Thymus (tissue), 11 donors: ENCODE measurements around the gene PTPN7. TPM values are rescaled to one million over a fixed set of nuclear protein-coding genes. Genes with fewer than 3 reads are reported as not detected.
"Not testable (repeated sequence)": the region's sequence is repeated elsewhere in the genome, so short reads cannot be mapped to it uniquely, and the experiment has no call there.

ENCODE experiments used
- DNase-seq, 9 donors: peaks; one replicate each; pipeline ENCODE4 v3.0.0-alpha.2; 2013; ENCODE audit warnings: low spot score in 9 of 9, low read depth in 6 of 9, missing footprints in 1 of 9
- H3K27ac ChIP-seq, 2 donors: one replicate each; pipeline ENCODE4 v1.5.1; 2013; ENCODE audit warnings: control low read depth in 1 of 2, low read depth in 1 of 2, low read length in 1 of 2, mild to moderate bottlenecking in 1 of 2, moderate library complexity in 1 of 2
- H3K27me3 ChIP-seq, 2 donors: one replicate each; pipeline ENCODE4 v1.5.1; 2013; ENCODE audit warnings: low read length in 1 of 2; ENCODE audit not compliant: control insufficient read depth in 2 of 2, insufficient read depth in 1 of 2
- H3K36me3 ChIP-seq, 2 donors: one replicate each; pipeline ENCODE4 v1.5.1; 2013; ENCODE audit warnings: low read length in 1 of 2, mild to moderate bottlenecking in 1 of 2, moderate library complexity in 1 of 2; ENCODE audit not compliant: control insufficient read depth in 2 of 2, insufficient read depth in 2 of 2
- H3K4me1 ChIP-seq, 2 donors: one replicate each; pipeline ENCODE4 v1.5.1; 2013; ENCODE audit warnings: low read length in 2 of 2; ENCODE audit not compliant: control insufficient read depth in 2 of 2, insufficient read depth in 2 of 2
- H3K4me3 ChIP-seq, 2 donors: one replicate each; pipeline ENCODE4 v1.5.1; 2013; ENCODE audit warnings: low read length in 2 of 2, control low read depth in 1 of 2, mild to moderate bottlenecking in 1 of 2
- H3K9me3 ChIP-seq, 2 donors: one replicate each; pipeline ENCODE4 v1.5.1; 2013; ENCODE audit warnings: low read length in 1 of 2, mild to moderate bottlenecking in 1 of 2; ENCODE audit not compliant: control insufficient read depth in 2 of 2, insufficient read depth in 1 of 2
- WGBS: extraction: QIAGEN DNeasy Blood & Tissue Kit; methylation state at CpG from one replicate; pipeline ENCODE4 v1.1.7; 2013; 5-methylcytosine and 5-hydroxymethylcytosine counted together
- polyA plus RNA-seq: library from polyadenylated mRNA; stranded (reverse); fragments of 200-250 nt; gene quantifications from one replicate; pipeline ENCODE4 v1.2.3, GENCODE V29; 2013
- total RNA-seq: library from RNA; stranded (reverse); fragments of 120-200 nt; gene quantifications from one replicate; pipeline ENCODE4 v1.2.4, GENCODE V29; 2013
- donor health status: healthy.

The PTPN7 gene
- total and polyA plus RNA-seq, 2 donors, result 75.2 to 114 TPM

DNA sequence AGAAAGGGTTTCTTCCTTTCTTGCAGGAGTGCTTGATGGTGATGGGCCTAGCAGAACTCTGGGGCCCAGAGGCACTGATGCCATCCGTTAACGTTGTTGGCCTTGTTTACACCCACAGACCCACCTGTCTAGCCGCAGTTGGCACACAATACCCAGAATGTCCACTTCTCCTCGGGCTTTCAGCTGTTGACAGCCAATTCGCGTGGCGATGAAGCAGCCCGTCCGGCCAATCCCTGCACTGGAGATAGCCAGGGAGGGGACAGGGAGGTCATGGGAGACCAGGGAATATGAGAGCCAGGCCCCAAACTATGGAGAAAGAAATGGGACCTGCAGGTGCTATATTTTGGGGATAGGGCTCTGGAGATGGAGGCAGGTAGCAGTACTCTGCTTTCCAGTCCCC lies 10.2 kb downstream of the PTPN7 start:
- H3K27ac ChIP-seq, result no peak overlapping the region
- peaks cover 4 to 10% of the 10 kb centered on the region in 2 donors for H3K4me1 ChIP-seq
- no peaks in the 10 kb centered on the region for H3K27me3 ChIP-seq
- 98% methylated on average over 9 of the region's 9 CpGs for WGBS
- H3K4me3 ChIP-seq, result no peak overlapping the region
- peaks cover 83 to 84% of the 10 kb centered on the region in 2 donors for H3K36me3 ChIP-seq
- no peak for DNase-seq
- H3K9me3 ChIP-seq, result no peaks in the 10 kb centered on the region

DNA sequence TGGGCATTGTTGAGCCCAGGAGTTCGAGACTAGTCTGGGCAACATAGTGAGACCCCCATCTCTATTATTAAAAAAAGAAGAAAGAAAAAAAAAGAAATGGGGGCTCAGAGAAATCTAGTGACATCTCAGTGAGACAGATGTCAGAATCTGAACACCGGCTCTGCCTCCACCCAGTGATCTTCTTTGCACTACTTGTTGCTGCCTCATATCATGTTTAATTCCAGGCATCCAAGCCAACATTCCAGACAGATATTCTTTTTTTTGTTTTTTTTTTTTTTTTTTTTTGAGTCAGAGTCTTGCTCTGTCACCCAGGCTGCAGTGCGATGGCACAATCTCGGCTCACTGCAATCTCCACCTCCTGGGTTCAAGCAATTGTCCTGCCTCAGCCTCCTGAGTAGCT lies 10.8 kb downstream of the PTPN7 start:
- H3K4me3 ChIP-seq, result no peak overlapping the region
- H3K4me1 ChIP-seq, result peaks cover 7 to 9% of the 10 kb centered on the region in 2 donors
- no peaks in the 10 kb centered on the region for H3K9me3 ChIP-seq
- H3K36me3 ChIP-seq, result peaks cover 77 to 79% of the 10 kb centered on the region in 2 donors
- no peaks in the 10 kb centered on the region for H3K27me3 ChIP-seq
- 96% methylated on average over 4 of the region's 4 CpGs for WGBS
- no peak overlapping the region for H3K27ac ChIP-seq
- no peak for DNase-seq

DNA sequence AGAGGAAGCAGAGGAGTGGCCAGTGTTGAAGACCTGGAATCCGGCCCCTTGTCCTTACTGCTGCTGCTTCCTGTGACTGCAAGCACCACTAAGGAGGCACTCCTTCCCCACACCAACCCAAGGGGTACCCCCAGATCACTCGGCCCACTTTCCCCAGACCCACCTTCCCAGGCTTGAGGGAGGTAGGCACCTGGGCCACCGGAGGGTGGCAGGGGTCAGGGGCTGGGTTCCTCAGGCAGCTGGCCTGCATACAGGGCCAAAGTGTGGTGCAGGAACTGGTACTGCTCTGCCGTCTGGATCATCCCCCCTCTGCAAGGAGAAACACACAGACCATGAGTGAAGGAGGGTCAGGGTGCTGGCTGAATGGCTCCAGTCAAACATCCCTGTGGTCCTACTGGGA lies 12.0 kb downstream of the PTPN7 start:
- WGBS, result 98% methylated on average over 4 of the region's 4 CpGs
- H3K27me3 ChIP-seq, result no peaks in the 10 kb centered on the region
- DNase-seq, result no peak
- H3K27ac ChIP-seq, result no peak overlapping the region
- no peaks in the 10 kb centered on the region for H3K9me3 ChIP-seq
- peaks cover 8 to 10% of the 10 kb centered on the region in 2 donors for H3K4me1 ChIP-seq
- H3K4me3 ChIP-seq, result no peak overlapping the region
- peaks cover 65 to 68% of the 10 kb centered on the region in 2 donors for H3K36me3 ChIP-seq

DNA sequence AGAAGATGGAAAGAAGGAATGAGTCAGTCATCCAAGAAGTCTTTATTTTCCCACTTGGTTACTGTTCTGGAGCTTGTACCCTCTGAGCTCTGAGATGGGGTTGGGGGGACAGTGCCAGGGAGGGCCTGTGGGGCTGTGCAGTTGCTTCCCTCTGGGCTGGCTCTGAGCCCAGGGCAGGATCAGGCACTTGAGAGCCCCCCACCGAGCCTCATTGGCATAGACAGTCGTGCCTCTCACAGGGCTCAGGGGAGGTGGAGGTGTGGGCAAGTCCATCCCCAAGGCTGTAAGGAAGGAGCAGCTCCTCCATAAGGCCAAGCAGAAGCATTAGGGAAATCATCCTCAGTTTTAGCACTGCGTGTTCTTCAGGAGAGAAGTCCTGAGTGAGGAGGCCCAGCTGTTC lies 13.4 kb downstream of the PTPN7 start:
- H3K27me3 ChIP-seq, result no peaks in the 10 kb centered on the region
- H3K9me3 ChIP-seq, result no peaks in the 10 kb centered on the region
- no peak overlapping the region for H3K4me3 ChIP-seq
- peak overlapping the region in 1 of 2 donors; percentile 13 for H3K27ac ChIP-seq
- peaks cover 54 to 58% of the 10 kb centered on the region in 2 donors for H3K36me3 ChIP-seq
- WGBS, result 88% methylated on average over 3 of the region's 3 CpGs
- H3K4me1 ChIP-seq, result peaks cover 21% of the 10 kb centered on the region in 2 donors
- DNase-seq, result no peak

DNA sequence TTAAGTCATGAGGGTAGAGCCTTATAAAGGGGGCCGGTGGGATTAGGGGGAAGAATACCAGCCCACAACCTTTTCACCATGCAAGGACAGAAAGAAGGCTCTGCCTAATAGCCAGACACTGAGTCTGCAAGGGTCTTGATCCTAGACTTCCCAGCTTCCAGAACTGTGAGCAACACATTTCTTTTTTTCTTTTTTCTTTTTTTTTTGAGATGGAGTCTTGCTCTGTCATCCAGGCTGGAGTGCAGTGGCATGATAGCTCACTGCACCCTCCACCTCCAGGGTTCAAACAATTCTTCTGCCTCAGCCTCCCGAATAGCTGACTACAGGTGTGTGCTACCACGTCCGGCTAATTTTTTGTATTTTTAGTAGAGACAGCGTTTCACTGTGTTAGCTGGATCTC lies 14.1 kb downstream of the PTPN7 start:
- H3K4me3 ChIP-seq, result no peak overlapping the region
- 96% methylated on average over 5 of the region's 5 CpGs for WGBS
- DNase-seq, result no peak
- no peak overlapping the region for H3K27ac ChIP-seq
- H3K4me1 ChIP-seq, result peaks cover 21% of the 10 kb centered on the region in 2 donors
- no peaks in the 10 kb centered on the region for H3K27me3 ChIP-seq
- H3K9me3 ChIP-seq, result no peaks in the 10 kb centered on the region
- H3K36me3 ChIP-seq, result peaks cover 47 to 51% of the 10 kb centered on the region in 2 donors

DNA sequence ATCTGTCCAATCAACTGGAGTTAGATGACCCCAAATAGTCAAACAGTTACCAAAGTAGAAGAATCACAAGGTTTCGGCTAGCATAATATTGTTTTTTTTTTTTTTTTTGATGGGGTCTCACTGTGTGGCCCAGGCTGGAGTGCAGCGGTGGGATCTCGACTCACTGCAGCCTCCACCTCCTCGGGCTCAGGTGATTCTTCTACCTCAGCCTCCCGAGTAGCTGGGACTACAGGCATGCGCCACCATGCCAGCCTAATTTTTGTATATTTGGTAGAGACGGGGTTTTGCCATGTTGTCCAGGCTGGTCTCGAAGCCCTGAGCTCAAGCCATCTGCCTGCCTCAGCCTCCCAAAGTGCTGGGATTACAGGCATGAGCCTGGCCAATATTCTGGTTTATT lies 14.7 kb downstream of the PTPN7 start:
- 97% methylated on average over 8 of the region's 8 CpGs for WGBS
- Histone ChIP-seq H3K36me3 (peaks cover 42 to 49% of the 10 kb centered on the region in 2 donors), H3K4me1 (peaks cover 21% of the 10 kb centered on the region in 2 donors)
- not testable (repeated sequence) for H3K9me3 ChIP-seq, H3K27ac ChIP-seq, H3K27me3 ChIP-seq, H3K4me3 ChIP-seq, DNase-seq

DNA sequence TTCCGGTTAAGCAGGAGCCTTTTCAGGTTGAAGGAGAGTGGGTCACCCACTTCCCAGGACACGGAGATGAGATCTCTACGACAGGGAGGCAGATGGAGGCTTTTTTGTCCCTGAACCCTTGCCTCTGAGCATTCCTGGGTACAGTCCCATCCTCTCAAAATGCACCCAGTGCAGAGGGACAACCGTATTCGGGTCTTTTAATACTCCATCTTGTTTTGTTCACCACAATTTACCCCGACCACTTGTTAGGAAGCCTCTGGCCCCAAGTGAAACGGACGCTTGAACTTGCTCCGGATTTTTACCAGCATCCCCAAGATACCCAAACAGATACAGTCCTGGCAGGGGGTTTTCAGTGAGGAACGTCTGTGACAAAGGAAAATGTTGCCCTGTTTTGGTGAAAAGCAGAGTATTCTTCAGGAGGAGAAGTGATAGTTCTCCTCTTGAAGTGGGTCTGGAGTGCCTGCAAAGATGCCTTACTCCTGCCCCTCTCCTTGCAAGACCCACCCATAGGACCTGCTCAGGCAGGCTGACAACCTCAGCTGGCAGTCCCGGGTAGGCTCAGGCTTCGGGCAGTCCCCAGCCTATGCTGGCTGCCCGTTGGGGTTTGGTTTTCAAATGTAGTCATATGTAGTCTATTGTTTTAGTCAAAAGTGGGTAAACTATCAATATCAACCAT lies 15.2 kb downstream of the PTPN7 start:
- no peaks in the 10 kb centered on the region for H3K27me3 ChIP-seq
- peak overlapping the region; percentile 55 to 94 for H3K4me3 ChIP-seq
- no peaks in the 10 kb centered on the region for H3K9me3 ChIP-seq
- H3K4me1 ChIP-seq, result peaks cover 21% of the 10 kb centered on the region in 2 donors
- DNase-seq, result peak in 1 of 9 donors; percentile 38
- H3K36me3 ChIP-seq, result peaks cover 36 to 44% of the 10 kb centered on the region in 2 donors
- 3% methylated on average over 13 of the region's 13 CpGs for WGBS
- no peak overlapping the region for H3K27ac ChIP-seq

DNA sequence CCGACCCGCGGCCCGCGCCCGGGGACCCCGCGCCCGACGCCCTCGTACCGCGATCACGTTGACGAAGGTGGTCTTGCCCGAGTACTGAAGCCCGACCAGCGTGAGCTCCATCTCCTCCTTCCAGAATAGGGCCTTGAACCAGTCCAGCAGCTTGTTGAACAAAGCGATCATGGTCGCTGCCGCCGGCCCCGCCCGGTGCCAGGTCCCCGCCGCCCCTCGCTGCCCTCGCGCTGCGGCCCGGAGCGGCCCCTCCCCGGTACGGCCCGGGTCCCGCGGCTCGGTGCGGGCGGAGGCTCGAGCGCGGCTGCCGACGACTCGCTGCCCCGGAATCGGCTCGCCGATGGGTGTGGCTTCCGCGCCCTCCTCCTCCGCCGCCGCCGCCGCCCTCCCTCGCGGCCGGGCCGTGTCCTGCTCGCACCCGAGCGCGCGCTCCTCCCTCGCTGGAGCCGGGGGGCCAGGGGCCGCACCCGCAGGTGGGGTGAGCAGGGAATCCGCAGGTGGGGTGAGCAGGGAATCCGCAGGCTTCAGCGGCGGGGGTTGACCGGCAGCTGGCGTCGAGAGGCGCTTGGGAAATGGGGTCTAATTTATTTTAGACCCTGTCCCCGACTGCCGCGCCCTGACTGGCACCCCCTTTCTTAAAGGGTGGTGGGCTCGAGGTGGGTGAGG lies 15.9 kb downstream of the PTPN7 start, which contains the start of gene ARL8A:
TSS of gene ARL8A (minus strand) at position 336 of the 666 bp plus-strand sequence. CDS start at position 171, 165 bp downstream.
- under 1% methylated on average over 82 of the region's 82 CpGs for WGBS
- no peaks in the 10 kb centered on the region for H3K27me3 ChIP-seq
- no peaks in the 10 kb centered on the region for H3K9me3 ChIP-seq
- H3K36me3 ChIP-seq, result peaks cover 31 to 37% of the 10 kb centered on the region in 2 donors
- H3K27ac ChIP-seq, result peak within 1 kb of the TSS; percentile 74 to 82
- peak in 2 of 9 donors; percentile 49 to 70 for DNase-seq
- H3K4me1 ChIP-seq, result peaks cover 21% of the 10 kb centered on the region in 2 donors
- peak within 1 kb of the TSS; percentile 90 to 94 for H3K4me3 ChIP-seq

DNA sequence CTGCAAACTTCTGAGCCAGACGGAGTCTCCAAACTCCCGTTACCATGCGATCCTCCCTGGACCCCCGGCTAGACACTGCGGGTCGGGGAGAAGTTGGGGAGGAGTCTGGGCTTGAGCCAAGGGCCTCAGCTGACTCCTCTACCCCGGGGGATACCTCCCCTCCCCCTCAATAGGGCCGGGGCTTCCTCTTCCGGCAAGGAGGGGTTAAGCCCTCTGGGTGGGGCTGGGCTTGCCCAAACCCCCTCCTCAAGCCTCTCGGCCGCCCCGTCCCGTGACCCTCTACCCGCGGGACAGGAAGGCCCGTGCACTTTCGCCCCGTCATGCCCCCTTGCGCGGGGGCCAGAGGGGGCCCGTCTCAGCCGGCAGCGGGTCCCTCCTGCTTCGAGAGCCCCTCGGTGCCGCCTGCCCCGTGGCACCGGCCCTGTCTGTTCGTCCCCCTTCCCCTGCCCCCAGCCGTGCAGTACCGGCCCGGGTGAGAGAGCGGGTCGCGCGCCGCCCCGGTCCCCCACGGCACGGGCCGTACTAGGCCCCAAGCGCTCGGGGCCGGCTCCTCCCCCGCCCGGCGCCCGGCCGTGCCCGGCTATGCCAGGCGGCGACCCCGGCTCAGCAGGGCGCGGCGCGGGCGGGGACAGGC lies 16.5 kb downstream of the PTPN7 start:
- DNase-seq, result peak in 2 of 9 donors; percentile 53 to 68
- H3K27ac ChIP-seq, result peak overlapping the region; percentile 74 to 82
- no peaks in the 10 kb centered on the region for H3K27me3 ChIP-seq
- WGBS, result under 1% methylated on average over 58 of the region's 58 CpGs
- H3K4me3 ChIP-seq, result peak overlapping the region; percentile 90 to 94
- peaks cover 25 to 31% of the 10 kb centered on the region in 2 donors for H3K36me3 ChIP-seq
- H3K4me1 ChIP-seq, result peaks cover 21% of the 10 kb centered on the region in 2 donors
- no peaks in the 10 kb centered on the region for H3K9me3 ChIP-seq
